HG03439 (cell line): ENCODE measurements around the gene ZNF776.
"Not testable (repeated sequence)": the region's sequence is repeated elsewhere in the genome, so short reads cannot be mapped to it uniquely, and the experiment has no call there.

ENCODE experiments used
- ATAC-seq: cut with Tn5 transposase; IDR thresholded peaks from one replicate; pipeline ENCODE4 v1.9.1; 2021; ENCODE audit warnings: mild to moderate bottlenecking, moderate library complexity; ENCODE audit not compliant: unreplicated experiment

Gene ZNF776

DNA sequence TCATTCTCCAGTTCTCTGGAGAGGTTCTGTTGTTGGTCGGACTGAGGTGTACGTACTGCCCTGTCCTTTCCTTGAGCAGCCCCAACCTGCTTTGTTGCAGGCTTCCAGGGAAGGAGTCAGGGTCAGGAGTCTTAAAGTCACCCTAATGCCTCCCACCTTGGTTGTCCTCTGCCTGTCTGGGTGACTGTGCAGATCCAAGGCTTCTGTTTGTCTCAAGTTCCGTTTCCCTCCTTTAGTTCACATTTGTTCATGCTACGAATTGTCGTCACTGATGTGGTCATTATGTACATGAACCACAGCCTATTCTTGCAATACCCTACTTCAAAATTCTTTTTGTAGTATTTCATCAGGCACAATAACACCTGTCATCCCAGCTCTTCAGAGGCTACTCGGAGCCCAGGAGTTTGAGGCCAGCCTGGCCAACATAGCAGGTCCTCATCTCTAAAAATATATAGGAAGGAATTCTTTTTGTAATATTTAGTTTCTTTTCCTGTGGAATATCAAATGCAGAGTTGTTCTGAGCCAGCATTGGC is 30.2 kb downstream of the ZNF776 start:
- ATAC-seq = no peak

DNA sequence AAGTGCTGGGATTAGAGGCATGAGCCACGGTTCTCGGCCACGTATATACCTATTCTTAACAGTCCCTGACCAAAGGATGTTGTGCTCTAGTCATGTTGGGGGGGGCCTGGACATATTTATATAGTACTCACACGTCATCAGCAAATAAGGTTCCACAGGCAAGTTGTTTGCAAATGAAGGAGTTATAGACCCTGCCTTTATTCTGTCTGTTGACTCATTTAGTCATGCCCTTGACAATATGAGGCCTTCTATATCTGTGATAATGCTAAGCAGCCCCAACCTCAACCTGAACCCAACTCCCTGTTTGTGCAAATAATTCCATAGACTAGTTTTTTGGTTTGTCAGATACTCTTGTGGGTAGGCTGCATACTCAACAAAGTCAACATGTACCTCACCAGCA is 31.7 kb downstream of the ZNF776 start:
- ATAC-seq = no peak

DNA sequence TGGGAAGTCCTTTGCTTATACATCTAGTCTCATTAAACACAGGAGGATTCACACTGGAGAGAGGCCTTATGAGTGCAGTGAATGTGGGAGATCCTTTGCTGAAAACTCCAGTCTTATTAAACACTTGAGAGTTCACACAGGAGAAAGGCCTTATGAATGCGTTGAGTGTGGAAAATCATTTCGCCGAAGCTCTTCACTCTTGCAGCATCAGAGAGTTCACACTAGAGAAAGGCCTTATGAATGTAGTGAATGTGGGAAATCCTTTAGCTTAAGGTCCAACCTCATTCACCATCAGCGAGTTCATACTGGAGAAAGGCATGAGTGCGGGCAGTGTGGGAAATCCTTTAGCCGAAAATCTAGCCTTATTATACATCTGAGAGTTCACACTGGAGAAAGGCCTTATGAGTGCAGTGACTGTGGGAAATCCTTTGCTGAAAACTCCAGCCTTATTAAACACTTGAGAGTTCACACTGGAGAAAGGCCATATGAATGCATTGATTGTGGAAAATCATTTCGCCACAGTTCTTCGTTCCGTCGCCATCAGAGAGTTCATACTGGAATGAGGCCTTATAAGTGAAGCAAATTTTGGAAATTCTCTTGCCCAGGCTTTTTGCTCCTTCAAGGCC is 32.7 kb downstream of the ZNF776 start:
- ATAC-seq = no peak

DNA sequence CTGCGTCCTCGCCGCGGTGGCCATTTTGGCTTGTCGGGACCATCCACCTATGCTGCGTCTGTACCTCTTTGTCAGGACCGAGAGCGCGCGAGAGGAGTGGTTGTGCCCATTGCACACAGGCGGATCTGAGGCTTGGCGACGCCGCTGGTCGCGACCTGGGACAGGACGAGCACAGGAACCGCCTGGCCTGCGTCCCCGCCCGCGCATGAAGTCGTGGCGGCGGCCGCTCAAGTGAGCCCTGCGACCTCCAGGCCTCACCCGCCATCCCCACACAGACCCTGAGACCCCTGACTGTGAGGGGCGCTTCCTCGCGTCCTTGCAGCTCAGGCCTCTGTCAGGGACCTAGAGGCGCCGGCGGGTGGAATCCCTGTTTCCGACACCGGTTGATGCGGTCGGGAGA is 39.7 kb downstream of the ZNF776 start:
- no peak for ATAC-seq

DNA sequence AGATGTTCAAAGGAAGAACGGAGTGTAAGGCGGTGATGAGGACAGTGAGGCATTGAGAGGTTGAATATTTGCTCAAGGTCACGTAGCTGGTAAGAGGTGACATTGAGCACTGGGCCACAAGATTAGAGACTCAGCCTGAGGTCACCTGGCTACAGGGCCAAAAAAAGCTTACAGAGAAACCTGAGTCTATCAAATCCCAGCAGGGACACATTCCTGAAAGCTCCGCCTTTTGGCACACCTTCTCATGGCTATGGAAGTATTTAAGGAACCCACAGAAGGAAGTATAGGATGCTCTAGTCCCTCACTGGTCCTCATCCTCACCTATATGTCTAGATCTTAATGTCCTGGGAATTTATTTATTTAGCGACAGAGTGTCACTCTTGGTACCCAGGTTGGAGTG is 40.3 kb downstream of the ZNF776 start:
- ATAC-seq = no peak

- no peak for ATAC-seq
These were observed 41.6 kb downstream of the ZNF776 start for GRCh38 chr19:57788114-57788692.

- ATAC-seq = no peak
These were observed 42.7 kb downstream of the ZNF776 start for GRCh38 chr19:57789288-57789687.

GRCh38 chr19:57796580-57796979 is 50.0 kb downstream of the ZNF776 start:
- not testable (repeated sequence) for ATAC-seq

GRCh38 chr19:57800696-57801095 is 54.1 kb downstream of the ZNF776 start:
- ATAC-seq = no peak

DNA sequence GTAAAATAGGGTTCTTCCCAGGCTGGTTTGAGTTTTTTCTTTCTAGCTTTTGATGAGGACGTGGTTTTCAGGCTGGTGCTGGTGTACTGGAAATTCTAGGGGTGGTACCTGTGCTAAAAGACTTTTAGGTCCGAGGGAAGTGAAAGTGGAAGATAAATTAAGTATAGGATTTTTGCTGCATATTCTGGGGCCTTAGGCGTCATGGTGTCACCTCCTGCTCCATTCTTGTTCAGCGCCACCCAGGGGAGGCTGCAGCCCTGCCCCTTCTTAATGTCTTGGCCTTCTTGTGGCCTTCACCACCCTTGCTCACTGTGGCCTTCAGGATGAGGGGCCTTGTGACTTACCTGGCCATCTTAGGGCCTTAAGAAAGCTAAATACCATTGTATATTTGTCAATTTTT is 55.7 kb downstream of the ZNF776 start:
- ATAC-seq = no peak

DNA sequence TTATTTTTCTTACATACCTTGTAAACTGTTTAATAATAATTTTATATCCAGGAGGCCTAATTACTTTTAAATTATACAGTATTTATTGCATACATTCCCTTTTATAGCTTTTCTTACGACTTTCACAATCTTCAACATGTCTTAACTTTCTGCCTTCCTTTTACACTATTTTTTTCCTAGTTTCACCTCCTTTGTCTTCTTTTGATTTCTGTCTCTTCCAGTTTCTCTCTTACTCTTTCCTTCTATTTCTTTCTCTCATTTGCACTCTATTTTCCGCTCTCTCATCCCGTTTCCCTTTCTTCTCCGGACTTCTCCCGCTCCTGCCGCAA is 56.6 kb downstream of the ZNF776 start:
- no peak for ATAC-seq

DNA sequence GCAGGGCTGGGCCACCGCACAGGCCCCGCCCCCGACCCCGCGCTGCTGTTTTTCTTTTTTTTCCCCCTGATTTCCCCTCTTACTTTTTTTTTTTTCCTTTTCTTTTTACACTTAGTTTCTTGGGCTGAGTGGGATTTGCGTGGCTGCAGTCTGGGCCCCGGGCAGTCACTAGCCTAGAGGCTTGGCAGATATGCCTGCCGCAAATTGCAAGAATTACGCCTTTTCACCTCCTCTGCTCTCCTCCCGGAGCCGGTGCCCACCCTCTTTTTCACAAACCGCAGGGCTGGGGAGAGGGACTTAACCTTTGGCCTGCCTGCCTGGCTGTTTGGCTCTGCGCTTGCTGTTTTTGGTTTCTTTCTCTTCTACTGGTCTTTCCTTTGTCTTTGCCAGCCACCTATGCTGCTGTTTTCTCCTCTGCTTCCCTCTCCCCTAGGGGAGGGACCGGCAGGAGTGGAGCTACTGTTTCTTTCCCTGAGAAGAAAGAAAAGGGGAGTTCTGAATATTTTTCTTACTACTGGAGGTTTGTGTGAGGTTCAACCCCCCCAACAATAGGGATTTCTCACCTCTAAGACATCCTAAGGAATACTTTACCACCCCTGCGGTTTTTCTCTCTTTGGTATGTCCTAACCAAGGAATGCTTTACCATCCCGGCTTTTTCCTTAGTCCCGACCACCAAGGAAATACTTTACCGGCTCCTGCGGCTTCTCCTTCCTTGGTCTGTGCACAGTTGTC is 57.1 kb downstream of the ZNF776 start:
- ATAC-seq = no peak

DNA sequence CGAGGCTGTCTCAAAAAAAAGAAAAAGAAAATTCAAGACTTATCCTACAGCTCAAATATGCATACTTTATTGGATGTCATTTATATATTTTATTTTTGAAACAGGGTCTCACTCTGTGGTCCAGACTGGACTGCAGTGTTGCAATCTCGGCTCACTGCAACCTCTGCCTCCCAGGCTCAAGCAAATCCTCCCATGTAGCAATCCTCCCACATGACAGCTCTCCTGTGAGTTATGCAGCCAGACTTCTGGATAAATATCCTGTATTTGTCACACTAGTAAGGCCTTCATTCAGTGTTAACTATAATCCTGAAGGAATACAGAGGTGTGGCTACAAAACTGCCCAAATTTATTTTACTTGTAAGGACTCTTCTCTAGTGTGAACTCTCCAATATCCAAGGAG is 60.9 kb downstream of the ZNF776 start:
- no peak for ATAC-seq
